ENCODE data around the gene LYZL1. TPM values are rescaled to one million over a fixed set of nuclear protein-coding genes. Genes with fewer than 3 reads are reported as not detected.
"Not testable (repeated sequence)": the region's sequence is repeated elsewhere in the genome, so short reads cannot be mapped to it uniquely, and the experiment has no call there.

LYZL1 gene
- total RNA-seq, 4 donors from 2014 or later = not detected

DNA sequence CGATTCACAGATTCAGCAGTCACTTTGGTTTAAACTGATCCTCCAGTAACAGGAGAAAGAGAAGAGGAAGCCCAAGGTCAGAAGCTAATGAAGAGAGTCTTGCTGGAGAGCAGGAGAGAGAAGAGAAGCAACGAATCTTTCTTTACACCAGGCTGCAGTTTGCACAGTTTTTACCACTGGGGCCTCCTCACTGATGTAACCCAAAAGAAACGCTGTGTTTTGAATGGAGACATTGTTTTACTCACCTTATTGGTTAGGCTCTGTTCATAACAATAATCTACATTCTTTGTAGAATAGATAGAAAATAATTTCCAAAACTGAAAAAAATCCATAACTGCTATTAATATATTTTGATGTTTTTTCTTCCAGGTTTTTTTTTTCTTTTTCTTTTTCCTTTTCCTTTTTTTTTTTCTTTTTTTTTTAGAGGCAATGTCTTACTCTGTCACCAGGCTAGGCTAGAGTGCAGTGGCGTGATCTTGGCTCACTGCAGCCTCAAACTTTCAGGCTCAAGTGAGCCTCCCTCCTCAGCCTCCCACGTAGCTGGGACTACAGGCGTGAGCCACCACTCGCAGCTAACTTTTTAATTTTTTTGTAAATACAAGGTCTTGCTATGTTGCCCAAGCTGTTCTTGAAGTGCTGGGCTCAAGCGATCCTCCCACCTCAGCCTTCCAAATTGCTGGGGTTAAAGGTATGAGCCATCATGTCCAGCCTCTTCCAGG, 27.6 kb downstream of the LYZL1 start:
- TF ChIP-seq, protein P1, sequence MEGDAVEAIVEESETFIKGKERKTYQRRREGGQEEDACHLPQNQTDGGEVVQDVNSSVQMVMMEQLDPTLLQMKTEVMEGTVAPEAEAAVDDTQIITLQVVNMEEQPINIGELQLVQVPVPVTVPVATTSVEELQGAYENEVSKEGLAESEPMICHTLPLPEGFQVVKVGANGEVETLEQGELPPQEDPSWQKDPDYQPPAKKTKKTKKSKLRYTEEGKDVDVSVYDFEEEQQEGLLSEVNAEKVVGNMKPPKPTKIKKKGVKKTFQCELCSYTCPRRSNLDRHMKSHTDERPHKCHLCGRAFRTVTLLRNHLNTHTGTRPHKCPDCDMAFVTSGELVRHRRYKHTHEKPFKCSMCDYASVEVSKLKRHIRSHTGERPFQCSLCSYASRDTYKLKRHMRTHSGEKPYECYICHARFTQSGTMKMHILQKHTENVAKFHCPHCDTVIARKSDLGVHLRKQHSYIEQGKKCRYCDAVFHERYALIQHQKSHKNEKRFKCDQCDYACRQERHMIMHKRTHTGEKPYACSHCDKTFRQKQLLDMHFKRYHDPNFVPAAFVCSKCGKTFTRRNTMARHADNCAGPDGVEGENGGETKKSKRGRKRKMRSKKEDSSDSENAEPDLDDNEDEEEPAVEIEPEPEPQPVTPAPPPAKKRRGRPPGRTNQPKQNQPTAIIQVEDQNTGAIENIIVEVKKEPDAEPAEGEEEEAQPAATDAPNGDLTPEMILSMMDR (IDR thresholded peaks at IDR 0.05) = no peak
- DNase-seq (ENCODE audit: low spot score) = no peak

DNA sequence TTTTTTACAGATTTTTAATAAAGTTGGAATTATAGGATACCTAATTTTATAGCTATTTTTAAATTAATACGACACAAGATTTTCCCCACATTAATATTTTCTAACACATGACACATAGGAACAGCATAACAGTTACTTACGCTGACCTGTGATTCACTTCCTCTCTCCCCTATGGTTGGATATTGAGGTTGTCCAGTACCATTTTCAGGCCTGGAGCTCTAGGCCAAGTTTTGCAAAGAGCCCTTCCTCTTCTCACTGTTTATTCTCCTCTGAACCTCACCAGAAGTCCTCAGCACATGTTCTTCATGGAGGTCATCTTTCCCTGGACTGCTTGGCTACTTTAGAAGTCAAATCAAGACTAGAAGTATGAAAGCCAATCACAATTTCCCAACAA, 28.2 kb downstream of the LYZL1 start:
- ATAC-seq (ENCODE audit: low FRiP score) = no peak
- TF ChIP-seq, protein P1 (IDR thresholded peaks at IDR 0.05) = no peak

More for the DNA sequence above, 27.6 kb downstream of the LYZL1 start:
- no peak for ATAC-seq (ENCODE audit: low FRiP score)

DNA sequence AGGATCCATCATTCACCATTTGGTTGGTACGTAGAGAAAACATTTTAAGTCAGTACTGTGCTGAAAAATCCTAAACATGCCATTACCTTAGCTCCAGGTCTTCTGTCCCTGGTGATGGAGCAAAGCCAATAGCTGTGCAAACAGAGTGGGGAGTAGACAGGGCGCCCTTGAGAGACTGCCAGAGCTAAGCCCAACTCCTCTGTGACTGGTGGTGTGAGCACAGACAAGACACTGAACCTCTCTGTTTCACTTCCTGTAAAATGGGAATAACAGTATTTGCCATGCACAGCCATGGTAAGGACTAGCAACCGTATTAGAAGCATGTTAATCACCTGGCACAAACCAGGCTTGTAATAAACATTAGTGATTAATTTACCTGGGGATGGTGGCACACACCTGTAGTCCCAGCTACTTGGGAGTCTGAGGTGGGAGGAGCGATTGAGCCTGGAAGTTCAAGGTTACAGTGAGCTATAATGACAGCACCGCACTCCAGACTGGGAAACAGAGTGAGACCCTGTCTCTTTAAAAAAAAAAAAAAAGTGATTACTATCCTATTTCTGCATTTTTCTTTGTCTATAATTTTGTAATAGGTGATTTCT, 28.7 kb downstream of the LYZL1 start:
- TF ChIP-seq, protein P1 (IDR thresholded peaks at IDR 0.05) = no peak
- DNase-seq (ENCODE audit: low spot score) = no peak
- ATAC-seq (ENCODE audit: low FRiP score) = no peak

More for the DNA sequence above, 28.2 kb downstream of the LYZL1 start:
- no peak for DNase-seq (ENCODE audit: low spot score)

DNA sequence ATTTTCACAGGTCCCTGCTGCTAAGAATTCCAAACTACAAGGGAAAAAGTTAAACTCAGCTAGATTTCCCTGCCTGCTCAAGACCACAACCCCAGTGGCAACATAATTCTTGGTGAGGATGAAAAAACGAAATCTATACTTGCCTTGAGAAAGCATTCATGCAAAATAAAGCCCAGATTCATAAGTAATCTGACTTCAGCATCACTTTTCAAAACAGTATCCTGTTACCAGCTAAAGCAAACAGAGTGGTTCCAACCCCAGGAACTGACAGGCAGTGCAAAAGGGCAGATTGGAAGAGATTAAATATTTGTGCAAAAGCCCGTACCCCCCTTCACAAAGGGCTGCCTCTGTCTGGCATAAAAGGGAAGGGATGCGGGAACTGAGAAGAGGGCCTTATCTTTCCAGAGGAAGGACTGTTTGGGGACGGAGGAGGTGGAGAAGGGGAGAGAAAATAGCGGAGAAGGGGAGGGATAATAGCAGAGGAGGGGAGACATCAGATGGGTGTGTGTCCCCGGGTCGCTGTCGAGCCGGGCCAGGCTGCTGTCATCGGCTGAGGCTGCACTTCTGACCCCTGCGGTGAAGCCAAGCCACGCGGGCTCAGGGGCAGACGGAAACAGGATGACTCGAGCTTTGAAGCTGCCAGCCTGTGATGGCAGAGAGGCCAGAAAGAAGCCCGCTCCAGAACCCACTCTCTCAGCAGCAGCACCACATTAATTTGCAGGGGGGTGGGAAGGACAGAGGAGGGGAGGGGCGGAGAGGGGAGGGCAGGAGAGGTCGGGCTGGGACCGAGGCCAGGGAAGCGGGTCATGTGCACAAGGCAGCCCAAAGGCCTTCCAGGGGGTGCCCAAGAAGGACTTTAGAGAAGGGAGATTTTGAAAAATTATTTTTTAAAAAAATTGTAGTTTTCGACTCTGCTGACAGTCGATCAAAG, 29.5 kb downstream of the LYZL1 start:
- ATAC-seq (ENCODE audit: low FRiP score); DNase-seq (ENCODE audit: low spot score): not testable (repeated sequence)

DNA sequence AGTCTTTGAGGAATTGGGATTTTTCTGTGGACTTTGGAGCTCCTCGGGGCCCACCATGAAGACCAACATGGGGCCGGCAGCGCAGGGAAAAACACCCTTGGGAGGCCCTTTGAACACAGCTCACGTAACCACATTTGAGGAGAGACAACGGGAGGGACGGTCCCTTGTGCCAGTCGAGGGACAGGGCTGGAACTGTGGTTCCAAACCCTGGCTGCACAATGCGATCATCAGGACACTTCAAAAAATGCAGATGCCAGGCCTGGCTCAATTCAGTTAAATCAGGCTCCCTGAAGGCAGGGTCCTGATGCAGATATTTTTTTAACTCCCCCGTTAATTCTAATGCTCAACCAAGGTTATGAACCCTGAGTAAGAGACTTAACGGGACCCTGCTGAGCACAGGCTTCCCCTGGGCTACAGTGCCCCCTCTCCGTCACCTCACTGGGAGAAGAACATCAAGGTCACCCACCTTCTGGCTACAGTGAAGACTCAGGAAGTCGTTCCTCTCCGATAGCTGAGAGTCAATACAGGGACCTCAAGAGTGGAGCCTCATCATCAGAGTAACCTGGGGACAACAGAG, 30.4 kb downstream of the LYZL1 start:
- DNase-seq (ENCODE audit: low spot score) = no peak
- TF ChIP-seq, protein P1 (IDR thresholded peaks at IDR 0.05) = no peak
- no peak for ATAC-seq (ENCODE audit: low FRiP score)

DNA sequence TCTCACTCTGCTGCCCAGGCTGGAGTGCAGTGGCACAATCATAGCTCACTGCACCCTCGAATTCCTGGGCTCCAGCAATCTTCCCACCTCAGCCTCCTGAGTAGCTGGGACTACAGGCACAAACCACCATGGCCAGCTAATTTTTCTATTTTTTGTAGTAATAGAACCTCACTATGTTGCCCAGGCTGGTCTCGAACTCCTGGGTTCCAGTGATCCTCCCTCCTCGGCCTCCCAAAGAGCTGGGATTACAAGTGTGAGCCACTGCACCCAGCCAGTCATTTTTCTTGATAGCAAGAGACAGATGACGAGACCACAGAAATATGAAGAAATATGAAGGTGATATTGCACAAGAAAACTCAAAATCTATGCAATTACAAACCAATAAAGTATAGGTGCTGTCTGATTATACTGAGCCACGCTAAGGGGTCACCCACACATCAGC, 31.8 kb downstream of the LYZL1 start:
- DNase-seq (ENCODE audit: low spot score); ATAC-seq (ENCODE audit: low FRiP score): not testable (repeated sequence)

DNA sequence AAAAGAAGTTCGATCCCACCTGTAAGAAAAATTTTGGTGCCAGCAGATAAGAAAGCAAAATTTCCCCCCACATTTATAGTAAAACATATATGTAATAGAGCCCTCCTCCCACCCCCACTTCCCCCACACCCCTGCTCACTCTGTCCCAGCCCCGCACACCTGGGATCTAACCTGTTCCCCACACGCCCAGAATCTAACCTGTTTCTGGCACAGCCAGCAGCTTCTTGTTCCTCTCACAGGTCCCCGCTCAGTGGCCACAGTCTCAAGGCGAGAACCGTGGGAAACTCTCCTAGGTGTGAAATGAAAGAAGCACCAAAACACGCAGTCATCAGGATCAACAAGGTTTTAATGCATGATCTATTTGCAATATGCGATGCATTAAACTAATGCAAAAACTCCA, 32.8 kb downstream of the LYZL1 start:
- TF ChIP-seq, protein P1 (IDR thresholded peaks at IDR 0.05) = no peak
- DNase-seq (ENCODE audit: low spot score) (no peak), ATAC-seq (ENCODE audit: low FRiP score) (no peak)
